AG09319 (cell line): Measurements from ENCODE around the gene PPP1R10.

Experiments
- DNase-seq: peaks from one replicate; pipeline ENCODE4 v3.0.0-alpha.2; 2010; ENCODE audit warnings: low read depth; ENCODE audit errors: extremely low read depth
- TF ChIP-seq, protein P1 (sequence below): IDR thresholded peaks from 2 replicates; pipeline ENCODE4 v1.5.1; 2011; ENCODE audit warnings: low read depth, mild to moderate bottlenecking, inconsistent platforms, low read length, moderate library complexity

PPP1R10 gene

DNA sequence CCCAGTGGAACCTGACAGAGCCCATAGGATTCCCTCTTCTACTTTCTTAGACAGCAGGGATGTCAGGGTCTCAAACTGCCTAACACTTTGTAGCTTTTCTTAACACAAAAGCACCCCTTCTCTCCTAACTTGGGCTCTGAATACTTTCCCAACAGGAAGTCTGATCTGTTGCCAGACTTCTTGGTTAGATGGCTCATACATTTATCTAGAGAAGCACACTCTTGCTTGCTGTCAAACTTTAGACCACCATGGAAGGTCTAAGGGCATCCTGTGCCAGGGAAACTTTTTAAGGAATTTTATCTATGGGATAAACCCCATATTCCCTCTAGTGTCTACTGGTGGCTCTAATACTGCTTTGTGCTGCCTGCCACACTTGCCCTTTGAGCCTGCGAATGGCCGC, 26.6 kb upstream of the PPP1R10 start:
- TF ChIP-seq, protein P1, sequence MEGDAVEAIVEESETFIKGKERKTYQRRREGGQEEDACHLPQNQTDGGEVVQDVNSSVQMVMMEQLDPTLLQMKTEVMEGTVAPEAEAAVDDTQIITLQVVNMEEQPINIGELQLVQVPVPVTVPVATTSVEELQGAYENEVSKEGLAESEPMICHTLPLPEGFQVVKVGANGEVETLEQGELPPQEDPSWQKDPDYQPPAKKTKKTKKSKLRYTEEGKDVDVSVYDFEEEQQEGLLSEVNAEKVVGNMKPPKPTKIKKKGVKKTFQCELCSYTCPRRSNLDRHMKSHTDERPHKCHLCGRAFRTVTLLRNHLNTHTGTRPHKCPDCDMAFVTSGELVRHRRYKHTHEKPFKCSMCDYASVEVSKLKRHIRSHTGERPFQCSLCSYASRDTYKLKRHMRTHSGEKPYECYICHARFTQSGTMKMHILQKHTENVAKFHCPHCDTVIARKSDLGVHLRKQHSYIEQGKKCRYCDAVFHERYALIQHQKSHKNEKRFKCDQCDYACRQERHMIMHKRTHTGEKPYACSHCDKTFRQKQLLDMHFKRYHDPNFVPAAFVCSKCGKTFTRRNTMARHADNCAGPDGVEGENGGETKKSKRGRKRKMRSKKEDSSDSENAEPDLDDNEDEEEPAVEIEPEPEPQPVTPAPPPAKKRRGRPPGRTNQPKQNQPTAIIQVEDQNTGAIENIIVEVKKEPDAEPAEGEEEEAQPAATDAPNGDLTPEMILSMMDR, result no peak
- no peak for DNase-seq

DNA sequence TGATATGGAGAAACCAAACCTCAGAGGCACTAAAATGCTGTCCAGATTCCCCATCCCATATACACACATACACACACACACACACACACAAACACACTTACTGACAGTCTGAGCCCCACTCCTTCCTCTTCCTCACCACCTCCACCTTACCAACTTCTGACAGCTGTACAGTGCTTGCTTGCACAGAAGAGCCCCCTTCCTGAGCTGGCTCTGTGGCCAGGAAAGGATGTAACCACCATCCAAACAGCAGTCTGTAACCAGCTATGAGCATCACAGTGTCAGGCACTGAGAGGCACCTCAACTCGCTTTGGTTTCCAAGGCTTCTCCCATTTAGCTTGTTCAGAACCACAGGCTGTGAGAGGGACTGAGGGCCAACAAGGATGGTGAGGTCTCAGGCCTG, 24.0 kb upstream of the PPP1R10 start:
- DNase-seq, result no peak
- TF ChIP-seq, protein P1, result no peak

DNA sequence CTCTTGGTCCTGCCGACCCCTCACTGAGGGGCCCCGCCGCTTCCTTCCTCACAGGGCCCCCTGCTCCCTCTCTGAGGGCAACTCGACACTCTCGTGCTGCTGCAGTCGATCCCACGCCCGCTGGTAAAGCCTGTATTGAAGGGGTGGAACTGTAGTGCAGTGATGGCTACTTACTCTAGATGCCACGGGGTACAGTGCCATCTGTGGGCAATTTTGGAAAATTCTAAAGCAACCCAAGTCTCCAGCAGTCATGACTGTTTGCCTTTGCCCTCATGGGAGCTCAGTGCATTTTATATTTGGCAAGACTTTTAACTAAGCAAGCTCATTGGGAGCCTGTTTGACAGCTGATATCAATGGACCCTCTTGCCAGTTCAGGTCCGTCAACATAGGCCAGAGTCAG, 23.4 kb upstream of the PPP1R10 start:
- DNase-seq, result no peak
- TF ChIP-seq, protein P1, result no peak

DNA sequence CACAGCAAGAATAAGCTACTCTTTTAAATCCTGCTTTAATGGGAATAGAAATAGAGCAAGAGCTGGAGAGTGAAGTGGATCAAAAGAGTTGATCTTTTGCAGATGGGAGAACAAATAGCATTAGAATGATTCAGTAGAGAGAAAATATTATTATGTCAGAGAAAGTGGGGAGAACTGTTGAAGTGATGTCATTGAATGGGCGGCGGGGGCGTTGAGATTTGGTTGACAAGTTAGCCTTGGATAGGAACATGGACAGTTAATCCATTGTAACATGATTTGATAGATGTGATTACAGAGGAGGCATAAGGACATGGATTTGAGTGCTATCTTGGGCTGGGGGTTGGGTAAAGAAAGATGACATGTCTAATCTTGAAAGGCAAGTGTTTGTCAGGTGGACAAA, 18.8 kb upstream of the PPP1R10 start:
- TF ChIP-seq, protein P1, result no peak

DNA sequence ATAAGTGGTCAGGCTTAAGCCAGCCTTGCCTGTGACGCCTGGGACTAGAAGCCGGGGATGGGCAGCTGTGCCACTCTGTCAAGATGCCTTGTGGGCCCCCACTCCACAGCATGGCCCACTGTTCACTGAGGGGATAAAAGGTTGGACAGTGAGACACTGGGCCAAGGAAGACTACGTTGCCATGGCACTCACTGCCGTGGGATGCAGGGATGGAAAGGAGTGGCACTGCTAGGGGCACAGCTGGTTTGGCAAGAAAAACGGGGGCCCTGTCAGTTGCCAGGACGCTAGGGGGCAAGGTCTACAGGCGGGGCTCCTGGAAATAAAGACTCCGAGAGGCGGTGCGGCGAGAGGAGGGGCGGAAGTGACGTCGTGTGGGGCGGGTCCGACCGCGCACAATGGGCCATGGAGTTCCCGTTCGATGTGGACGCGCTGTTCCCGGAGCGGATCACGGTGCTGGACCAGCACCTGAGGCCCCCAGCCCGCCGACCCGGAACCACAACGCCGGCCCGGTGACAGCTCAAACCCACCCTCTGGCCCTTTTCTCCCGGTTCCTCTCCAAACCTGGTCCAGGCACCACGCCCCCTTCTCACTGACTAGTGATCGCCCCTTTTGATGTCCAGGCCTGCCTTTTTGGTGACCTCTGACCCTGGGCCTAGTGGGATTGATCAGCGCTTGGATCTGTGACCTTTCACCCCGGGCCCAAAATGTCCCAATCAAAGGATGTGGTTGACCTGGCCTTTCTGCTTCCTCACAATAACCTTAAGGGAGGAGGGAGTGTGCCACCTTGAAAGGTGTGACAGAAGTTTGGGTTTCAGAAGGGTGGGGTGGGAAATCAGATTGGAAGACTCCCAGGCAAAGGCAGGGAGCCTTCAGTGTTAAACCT, 9.7 kb upstream of the PPP1R10 start, which contains the start of gene ATAT1:
ATAT1 (plus strand) TSS at position 391 of the 883 bp plus-strand sequence.
- TF ChIP-seq, protein P1, result peak; percentile 39
- DNase-seq, result no peak

More for the DNA sequence above, 18.8 kb upstream of the PPP1R10 start:
- no peak for DNase-seq

DNA sequence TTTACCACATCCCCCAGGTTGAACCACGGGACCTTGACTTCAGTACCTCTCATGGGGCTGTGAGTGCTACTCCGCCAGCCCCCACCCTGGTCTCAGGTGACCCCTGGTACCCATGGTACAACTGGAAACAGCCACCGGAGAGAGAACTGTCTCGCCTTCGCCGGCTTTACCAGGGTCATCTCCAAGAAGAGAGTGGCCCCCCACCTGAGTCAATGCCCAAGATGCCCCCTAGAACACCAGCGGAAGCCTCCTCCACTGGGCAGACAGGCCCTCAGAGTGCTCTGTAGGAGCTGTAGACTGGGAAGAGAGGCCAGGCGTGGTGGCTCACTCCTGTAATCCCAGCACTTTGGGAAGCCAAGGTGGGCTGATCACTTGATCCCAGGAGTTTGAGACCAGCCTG, 8.5 kb upstream of the PPP1R10 start:
- TF ChIP-seq, protein P1, result no peak
- no peak for DNase-seq

DNA sequence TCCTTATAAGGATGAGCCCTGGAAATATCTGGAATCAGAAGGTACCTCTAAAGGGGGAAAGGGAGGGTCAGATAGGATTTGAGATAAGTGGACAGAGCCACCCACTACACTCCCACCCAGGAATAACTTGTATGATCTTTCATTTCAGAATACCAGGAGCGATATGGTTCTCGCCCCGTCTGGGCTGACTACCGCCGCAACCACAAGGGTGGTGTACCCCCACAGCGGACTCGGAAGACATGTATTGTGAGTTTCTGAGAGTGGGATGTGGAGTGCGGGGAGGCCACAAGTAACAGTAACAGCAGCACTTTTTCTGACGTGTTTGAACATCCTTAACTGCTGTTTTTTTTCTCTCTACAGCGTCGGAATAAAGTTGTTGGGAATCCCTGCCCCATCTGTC, 2.5 kb upstream of the PPP1R10 start:
- no peak for DNase-seq
- TF ChIP-seq, protein P1, result no peak
